Glomerular endothelial cell (primary cell): ENCODE data around the gene ZBTB49. TPM values are rescaled to one million over a fixed set of nuclear protein-coding genes. Genes with fewer than 3 reads are reported as not detected.

Experiments used
- DNase-seq: peaks from one replicate; pipeline ENCODE4 v3.0.0-alpha.2; 2011; ENCODE audit warnings: low read depth, low spot score; ENCODE audit errors: extremely low read depth
- total RNA-seq: library from RNA; depleted of rRNA; stranded (reverse); fragments of >200 nt; gene quantifications from 2 replicates; pipeline ENCODE4 v1.2.3, GENCODE V29; 2015

The ZBTB49 gene
- total RNA-seq, 1 donor from 2014 or later: 3.6 TPM

DNA sequence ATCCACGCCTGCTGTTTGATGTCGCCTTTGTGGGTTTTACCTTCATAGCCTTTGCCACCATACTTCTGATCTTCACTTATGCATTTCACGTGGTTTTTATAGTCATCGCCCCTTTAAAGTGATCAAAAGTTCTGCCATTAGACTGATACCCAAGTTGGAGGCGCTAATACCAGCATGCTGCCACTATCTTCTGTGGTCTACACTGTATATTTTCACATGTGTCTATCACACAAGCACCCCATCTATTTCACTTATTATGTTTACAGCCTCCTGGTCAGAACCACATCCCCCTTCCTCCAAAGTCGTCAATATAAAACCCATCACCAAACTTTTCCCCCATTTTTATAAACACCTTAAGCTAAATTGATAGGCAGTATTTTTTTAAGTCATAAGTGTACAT lies 8.3 kb upstream of the ZBTB49 start:
- DNase-seq: no peak

- DNase-seq: no peak
Observed at GRCh38 chr4:4284827-4285618, 5.0 kb upstream of the ZBTB49 start.

DNA sequence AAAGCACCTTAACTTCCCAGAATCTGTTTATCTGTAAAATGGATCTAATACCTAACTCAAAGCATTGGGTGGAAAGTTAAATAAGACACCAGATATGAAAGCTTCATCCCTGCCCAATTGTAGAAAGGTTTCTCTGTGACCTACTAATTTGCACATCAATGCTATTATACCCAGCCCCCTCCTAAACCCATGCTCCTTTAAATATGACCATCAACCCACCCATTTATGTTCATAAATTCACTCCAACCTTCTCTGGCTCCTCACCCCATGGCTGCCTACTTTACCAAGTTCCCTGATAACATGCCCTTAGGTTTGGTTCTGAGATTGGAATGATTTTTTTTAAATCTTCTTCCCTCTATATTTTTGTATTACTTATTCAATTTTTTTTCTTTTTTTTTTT lies 2.0 kb upstream of the ZBTB49 start:
- no peak for DNase-seq

- no peak for DNase-seq
Observed at GRCh38 chr4:4289055-4289454, 996 bp upstream of the ZBTB49 start.

DNA sequence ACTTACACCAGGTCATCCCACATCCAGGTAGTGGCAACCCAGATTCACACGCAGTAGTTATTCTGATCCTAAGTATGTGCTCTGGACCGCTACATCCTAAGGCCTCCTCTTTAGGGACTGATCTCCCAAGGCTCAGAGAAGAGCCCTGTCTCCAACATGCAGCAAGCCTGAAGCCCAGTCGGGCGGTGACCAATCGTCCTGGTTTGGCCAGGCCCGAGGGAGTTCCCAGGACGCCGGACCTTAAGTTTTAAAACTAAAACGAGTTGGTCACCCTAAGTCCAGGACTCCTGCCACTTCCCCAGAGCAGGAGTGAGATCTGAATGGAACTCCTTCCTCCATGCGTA lies 482 bp upstream of the ZBTB49 start:
- no peak for DNase-seq

GRCh38 chr4:4293279-4293678 lies 3.2 kb downstream of the ZBTB49 start:
- DNase-seq: no peak

DNA sequence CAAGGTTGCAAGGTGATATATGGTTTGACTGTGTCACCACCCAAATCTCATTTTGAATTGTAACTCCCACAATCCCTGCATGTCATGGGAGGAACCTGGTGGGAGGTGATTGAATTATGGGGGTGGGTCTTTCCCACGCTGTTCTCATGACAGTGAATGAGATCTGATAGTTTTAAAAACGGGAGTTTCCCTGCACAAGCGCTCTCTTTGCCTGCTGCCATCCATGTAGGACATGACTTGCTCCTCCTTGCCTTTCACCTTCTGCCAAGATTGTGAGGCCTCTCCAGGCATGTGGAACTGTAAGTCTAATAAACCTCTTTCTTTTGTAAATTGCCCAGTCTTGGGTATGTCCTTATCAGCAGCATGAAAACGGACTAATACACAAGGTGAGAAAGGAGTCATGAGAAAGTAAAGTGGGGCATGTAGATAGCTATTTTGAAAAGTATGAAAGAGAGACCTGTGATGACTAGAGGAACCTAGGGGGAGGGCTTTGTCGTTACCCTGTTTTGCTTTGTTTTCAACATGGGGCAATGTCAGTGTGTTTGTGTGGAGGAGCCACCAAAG lies 6.3 kb downstream of the ZBTB49 start:
- DNase-seq: no peak

DNA sequence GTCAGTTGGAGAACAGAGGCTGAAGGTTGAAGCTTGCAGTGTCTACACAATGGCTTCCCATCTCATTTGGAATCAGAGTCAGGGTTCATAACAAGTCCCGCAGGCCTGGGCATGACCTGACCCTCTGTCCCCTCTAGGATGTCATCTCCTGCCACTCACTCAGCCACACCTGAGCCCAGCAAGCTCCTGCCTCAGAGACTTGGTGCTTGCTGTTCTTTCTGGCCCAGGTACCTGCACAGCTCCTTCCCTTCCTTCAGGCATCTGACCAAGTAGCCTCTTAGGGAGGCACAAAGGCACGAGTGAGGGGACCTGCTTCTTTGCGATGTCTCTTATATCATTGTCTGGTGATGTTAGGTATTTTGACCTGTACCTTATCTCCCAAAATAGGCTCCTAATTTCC lies 9.0 kb downstream of the ZBTB49 start:
- DNase-seq: no peak

DNA sequence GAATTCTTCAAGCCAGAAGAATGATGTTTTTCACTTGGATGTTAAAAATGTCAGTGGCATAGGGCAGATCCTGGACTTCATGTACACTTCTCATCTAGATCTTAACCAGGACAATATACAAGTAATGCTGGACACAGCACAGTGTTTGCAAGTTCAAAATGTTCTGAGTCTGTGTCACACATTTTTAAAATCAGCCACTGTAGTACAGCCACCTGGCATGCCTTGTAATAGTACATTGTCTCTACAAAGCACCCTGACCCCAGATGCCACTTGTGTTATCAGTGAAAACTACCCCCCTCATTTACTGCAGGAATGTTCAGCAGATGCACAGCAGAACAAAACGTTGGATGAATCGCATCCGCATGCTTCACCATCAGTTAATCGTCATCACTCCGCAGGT lies 11.9 kb downstream of the ZBTB49 start:
- no peak for DNase-seq

- no peak for DNase-seq
Observed at GRCh38 chr4:4302416-4302815, 12.4 kb downstream of the ZBTB49 start.

- no peak for DNase-seq
Observed at GRCh38 chr4:4306920-4307319, 16.9 kb downstream of the ZBTB49 start.

- no peak for DNase-seq
Observed at GRCh38 chr4:4308800-4309441, 18.9 kb downstream of the ZBTB49 start.

DNA sequence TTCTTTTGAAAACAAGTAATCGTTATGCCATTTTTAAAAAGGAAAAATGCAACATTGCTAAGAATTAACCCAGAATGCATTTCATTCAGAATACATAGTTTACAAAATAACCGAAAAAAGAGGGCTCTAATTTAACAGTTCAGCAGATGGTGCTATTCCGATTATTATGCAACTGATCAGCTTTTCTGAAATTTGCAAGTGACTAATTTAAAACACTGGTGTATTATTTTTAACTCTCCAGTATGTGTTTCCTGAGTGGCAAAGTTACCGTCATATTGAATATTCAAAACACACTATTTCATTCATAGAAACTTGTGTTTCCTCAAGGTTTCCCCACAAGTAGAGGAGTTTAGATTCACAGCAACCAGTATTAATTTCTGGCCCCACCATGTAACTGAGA lies 21.1 kb downstream of the ZBTB49 start:
- no peak for DNase-seq

- no peak for DNase-seq
Observed at GRCh38 chr4:4315461-4316149, 25.6 kb downstream of the ZBTB49 start.

DNA sequence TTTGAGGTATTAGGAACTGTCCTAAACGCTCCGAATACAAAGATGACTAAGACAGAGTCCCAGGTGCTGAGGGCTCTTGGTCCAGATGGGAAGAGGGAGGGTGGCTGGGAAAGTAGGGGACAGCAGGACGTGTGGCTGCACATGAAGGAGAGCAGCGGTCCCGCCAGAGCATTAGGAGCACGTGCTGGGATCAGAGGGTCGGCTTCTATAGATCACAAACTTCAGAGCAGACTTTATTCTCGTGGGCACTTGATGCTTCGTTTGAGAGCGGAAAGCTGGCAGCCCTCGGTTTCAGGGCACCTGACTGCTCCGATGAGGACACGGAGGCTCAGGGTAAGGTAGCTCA lies 26.1 kb downstream of the ZBTB49 start:
- no peak for DNase-seq

- DNase-seq: no peak
Observed at GRCh38 chr4:4317496-4318232, 27.6 kb downstream of the ZBTB49 start.

GRCh38 chr4:4320528-4320927 lies 30.5 kb downstream of the ZBTB49 start:
- no peak for DNase-seq

GRCh38 chr4:4320951-4321714 lies 31.1 kb downstream of the ZBTB49 start:
- no peak for DNase-seq

DNA sequence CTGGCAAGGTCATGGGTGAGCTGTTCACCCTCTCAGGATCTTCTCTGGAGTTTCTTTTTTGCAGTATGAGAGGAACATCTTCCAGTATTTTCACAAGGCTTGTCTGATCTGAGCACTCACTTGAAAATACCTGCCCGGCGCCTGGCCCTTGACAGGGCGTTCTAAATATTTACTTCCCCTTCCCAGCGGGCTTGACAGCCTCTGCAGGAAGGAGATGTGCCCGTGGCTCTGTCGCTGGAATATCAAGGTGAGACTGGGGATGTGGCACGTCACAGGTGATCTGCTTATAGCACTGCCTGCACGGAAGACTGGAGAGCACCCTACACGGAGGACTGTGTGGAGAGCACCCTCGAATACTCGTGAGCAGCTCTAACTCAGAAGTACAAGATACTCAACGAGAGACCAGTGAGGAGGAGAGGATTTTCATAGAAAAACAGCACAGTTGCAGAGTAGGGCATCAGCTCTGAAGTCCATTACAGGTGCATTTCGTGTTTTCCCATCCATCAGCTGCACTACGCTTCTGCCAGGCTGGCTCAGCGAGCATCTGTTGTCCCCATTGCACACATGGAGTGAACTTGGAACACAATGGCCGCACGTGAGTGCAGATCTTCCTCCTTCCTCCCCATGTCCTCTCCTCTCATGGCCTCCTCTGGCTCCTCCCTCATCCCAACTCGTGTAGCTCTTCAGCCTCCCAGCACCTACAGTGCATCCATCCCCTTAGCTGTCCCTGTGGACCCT lies 32.1 kb downstream of the ZBTB49 start:
- DNase-seq: no peak
